ENCODE data around the gene RPUSD1.
"Not testable (repeated sequence)": the region's sequence is repeated elsewhere in the genome, so short reads cannot be mapped to it uniquely, and the experiment has no call there.

Gene RPUSD1

GRCh38 chr16:783404-784161 is 4.6 kb downstream of the RPUSD1 start:
- no peak for DNase-seq (ENCODE audit: low read depth, low spot score)

GRCh38 chr16:782766-783403 is 5.3 kb downstream of the RPUSD1 start:
- DNase-seq (ENCODE audit: low read depth, low spot score), result no peak

- no peak for DNase-seq (ENCODE audit: low read depth, low spot score)
Observed at GRCh38 chr16:782258-782657, 5.9 kb downstream of the RPUSD1 start.

- DNase-seq (ENCODE audit: low read depth, low spot score), result no peak
Observed at GRCh38 chr16:781346-782010, 6.7 kb downstream of the RPUSD1 start.

GRCh38 chr16:780296-780695 is 7.9 kb downstream of the RPUSD1 start:
- DNase-seq (ENCODE audit: low read depth, low spot score), result no peak

- DNase-seq (ENCODE audit: low read depth, low spot score), result no peak
Observed at GRCh38 chr16:779561-779960, 8.6 kb downstream of the RPUSD1 start.

- DNase-seq (ENCODE audit: low read depth, low spot score), result no peak
Observed at GRCh38 chr16:778909-779527, 9.2 kb downstream of the RPUSD1 start.

- DNase-seq (ENCODE audit: low read depth, low spot score), result no peak
Observed at GRCh38 chr16:778447-778846, 9.7 kb downstream of the RPUSD1 start.

- no peak for DNase-seq (ENCODE audit: low read depth, low spot score)
Observed at GRCh38 chr16:777826-778225, 10.4 kb downstream of the RPUSD1 start.

GRCh38 chr16:776824-777223 is 11.4 kb downstream of the RPUSD1 start:
- DNase-seq (ENCODE audit: low read depth, low spot score), result no peak

GRCh38 chr16:776298-776697 is 11.9 kb downstream of the RPUSD1 start:
- not testable (repeated sequence) for DNase-seq (ENCODE audit: low read depth, low spot score)

- DNase-seq (ENCODE audit: low read depth, low spot score), result no peak
Observed at GRCh38 chr16:775236-775796, 12.9 kb downstream of the RPUSD1 start.

GRCh38 chr16:774086-775001 is 13.8 kb downstream of the RPUSD1 start:
- DNase-seq (ENCODE audit: low read depth, low spot score), result no peak

- no peak for DNase-seq (ENCODE audit: low read depth, low spot score)
Observed at GRCh38 chr16:772959-773358, 15.2 kb downstream of the RPUSD1 start.

GRCh38 chr16:770411-770810 is 17.8 kb downstream of the RPUSD1 start:
- DNase-seq (ENCODE audit: low read depth, low spot score), result no peak

- DNase-seq (ENCODE audit: low read depth, low spot score), result no peak
Observed at GRCh38 chr16:769934-770333, 18.2 kb downstream of the RPUSD1 start.

GRCh38 chr16:769184-769784 is 18.9 kb downstream of the RPUSD1 start:
- DNase-seq (ENCODE audit: low read depth, low spot score), result no peak

GRCh38 chr16:768428-768827 is 19.8 kb downstream of the RPUSD1 start:
- no peak for DNase-seq (ENCODE audit: low read depth, low spot score)

- no peak for DNase-seq (ENCODE audit: low read depth, low spot score)
Observed at GRCh38 chr16:767743-768235, 20.4 kb downstream of the RPUSD1 start.

Data from smooth muscle cell of the brain vasculature (primary cell).